Trophoblast cell (in vitro differentiated cells and primary cell): ENCODE data around the gene TMEM240.

Experiments used
- DNase-seq, 2 donors: peaks; one replicate each; pipeline ENCODE4 v3.0.0-alpha.2; 2016
- H2AFZ ChIP-seq: 2 replicates; pipeline ENCODE4 v1.6.1; 2013; ENCODE audit warnings: low read length, moderate library complexity, mild to moderate bottlenecking; ENCODE audit not compliant: insufficient read depth, poor library complexity
- H2AK5ac ChIP-seq: 2 replicates; pipeline ENCODE4 v1.6.1; 2013; ENCODE audit warnings: mild to moderate bottlenecking, low read length
- H2BK120ac ChIP-seq: 2 replicates; pipeline ENCODE4 v1.6.1; 2013; ENCODE audit warnings: low read length, mild to moderate bottlenecking, moderate library complexity; ENCODE audit not compliant: insufficient read depth, poor library complexity
- H2BK12ac ChIP-seq: 2 replicates; pipeline ENCODE4 v1.6.1; 2013; ENCODE audit warnings: mild to moderate bottlenecking, low read length, moderate library complexity
- H2BK5ac ChIP-seq: 2 replicates; pipeline ENCODE4 v1.6.1; 2013; ENCODE audit warnings: low read length, low read depth, moderate library complexity, mild to moderate bottlenecking; ENCODE audit not compliant: poor library complexity
- H3K14ac ChIP-seq: 2 replicates; pipeline ENCODE4 v1.6.1; 2013; ENCODE audit warnings: mild to moderate bottlenecking, low read length
- H3K18ac ChIP-seq: 2 replicates; pipeline ENCODE4 v1.6.1; 2013; ENCODE audit warnings: mild to moderate bottlenecking, low read length
- H3K23ac ChIP-seq: 2 replicates; pipeline ENCODE4 v1.6.1; 2013; ENCODE audit warnings: low read length
- H3K27ac ChIP-seq: 2 replicates; pipeline ENCODE4 v1.5.1; 2013; ENCODE audit warnings: low read depth, mild to moderate bottlenecking, inconsistent platforms, low read length, moderate library complexity
- H3K27me3 ChIP-seq: 2 replicates; pipeline ENCODE4 v1.6.1; 2013; ENCODE audit warnings: inconsistent platforms, mild to moderate bottlenecking, low read length, moderate library complexity; ENCODE audit not compliant: insufficient read depth
- H3K36me3 ChIP-seq, 2 experiments: 1 replicate in 1 of 2; 2 replicates in 1 of 2; pipeline ENCODE4 v1.6.1; 2013; ENCODE audit warnings: low read length in 2 of 2, mild to moderate bottlenecking in 2 of 2, moderate library complexity in 1 of 2; ENCODE audit not compliant: insufficient read depth in 2 of 2, control insufficient read depth in 1 of 2
- H3K4ac ChIP-seq: 2 replicates; pipeline ENCODE4 v1.6.1; 2013; ENCODE audit warnings: low read depth, mild to moderate bottlenecking, low read length, moderate library complexity
- H3K4me1 ChIP-seq, 2 experiments: 1 replicate in 1 of 2; 2 replicates in 1 of 2; pipeline ENCODE4 v1.6.1; 2013; ENCODE audit warnings: low read length in 2 of 2, mild to moderate bottlenecking in 2 of 2, moderate library complexity in 1 of 2; ENCODE audit not compliant: insufficient read depth in 2 of 2, control insufficient read depth in 1 of 2
- H3K4me2 ChIP-seq: 2 replicates; pipeline ENCODE4 v1.6.1; 2013; ENCODE audit warnings: inconsistent platforms, mild to moderate bottlenecking, low read length, moderate library complexity
- H3K4me3 ChIP-seq: 2 replicates; pipeline ENCODE4 v1.5.1; 2013; ENCODE audit warnings: mild to moderate bottlenecking, low read depth, low read length, inconsistent platforms
- H3K79me1 ChIP-seq: one replicate; pipeline ENCODE4 v1.6.1; 2013; ENCODE audit warnings: low read length
- H3K79me2 ChIP-seq: 2 replicates; pipeline ENCODE4 v1.6.1; 2013; ENCODE audit warnings: low read length, mild to moderate bottlenecking; ENCODE audit not compliant: control insufficient read depth, insufficient read depth, poor library complexity
- H3K9ac ChIP-seq: 2 replicates; pipeline ENCODE4 v1.6.1; 2013; ENCODE audit warnings: mild to moderate bottlenecking, low read length
- H3K9me3 ChIP-seq: 2 replicates; pipeline ENCODE4 v1.6.1; 2013; ENCODE audit warnings: low read depth, mild to moderate bottlenecking, control low read depth, inconsistent platforms, low read length; ENCODE audit not compliant: insufficient read depth
- H4K12ac ChIP-seq: 2 replicates; pipeline ENCODE4 v1.6.1; 2013; ENCODE audit warnings: low read depth, mild to moderate bottlenecking, low read length, moderate library complexity
- H4K8ac ChIP-seq: 2 replicates; pipeline ENCODE4 v1.6.1; 2013; ENCODE audit warnings: low read depth, mild to moderate bottlenecking, low read length, moderate library complexity
- H4K91ac ChIP-seq: one replicate; pipeline ENCODE4 v1.6.1; 2013; ENCODE audit warnings: low read depth, mild to moderate bottlenecking, low read length, moderate library complexity
- WGBS: extraction: QIAGEN DNeasy Blood & Tissue Kit; methylation state at CpG from one replicate; pipeline ENCODE4 v1.1.7; 2013; ENCODE audit warnings: missing lambda C conversion rate; ENCODE audit not compliant: insufficient read length, insufficient coverage; ENCODE audit errors: extremely low coverage; 5-methylcytosine and 5-hydroxymethylcytosine counted together

The TMEM240 gene

GRCh38 chr1:1552263-1552639, 11.8 kb upstream of the TMEM240 start:
- no peak overlapping the region for H3K14ac ChIP-seq
- H3K4ac ChIP-seq = no peak overlapping the region
- no peaks in the 10 kb centered on the region for H3K4me1 ChIP-seq
- no peak overlapping the region for H3K18ac ChIP-seq
- H3K4me2 ChIP-seq = no peak overlapping the region
- H3K79me2 ChIP-seq = no peaks in the 10 kb centered on the region
- H2BK12ac ChIP-seq = no peak overlapping the region
- H3K9ac ChIP-seq = no peak overlapping the region
- H3K27me3 ChIP-seq = no peaks in the 10 kb centered on the region
- no peak overlapping the region for H2AK5ac ChIP-seq
- H3K23ac ChIP-seq = no peak overlapping the region
- no peak overlapping the region for H2AFZ ChIP-seq
- DNase-seq = no peak
- no peak overlapping the region for H3K4me3 ChIP-seq
- H3K9me3 ChIP-seq = no peaks in the 10 kb centered on the region
- no peak overlapping the region for H2BK120ac ChIP-seq
- no peak overlapping the region for H4K12ac ChIP-seq
- no peak overlapping the region for H4K91ac ChIP-seq
- no peak overlapping the region for H2BK5ac ChIP-seq
- no peak overlapping the region for H4K8ac ChIP-seq
- H3K27ac ChIP-seq = no peak overlapping the region
- H3K36me3 ChIP-seq = peaks cover 25 to 30% of the 10 kb centered on the region in 2 experiments
- WGBS = no CpG with 5 or more reads among the region's 10 CpGs
- no peaks in the 10 kb centered on the region for H3K79me1 ChIP-seq

GRCh38 chr1:1551524-1552262, 11.3 kb upstream of the TMEM240 start:
- H3K9ac ChIP-seq = no peak overlapping the region
- H2BK5ac ChIP-seq = no peak overlapping the region
- no peaks in the 10 kb centered on the region for H3K79me2 ChIP-seq
- no peaks in the 10 kb centered on the region for H3K4me1 ChIP-seq
- no peak overlapping the region for H2AK5ac ChIP-seq
- no peaks in the 10 kb centered on the region for H3K27me3 ChIP-seq
- H2BK12ac ChIP-seq = no peak overlapping the region
- H3K4me3 ChIP-seq = no peak overlapping the region
- no peak overlapping the region for H4K12ac ChIP-seq
- no peak overlapping the region for H3K4ac ChIP-seq
- no peaks in the 10 kb centered on the region for H3K79me1 ChIP-seq
- peaks cover 28 to 32% of the 10 kb centered on the region in 2 experiments for H3K36me3 ChIP-seq
- H4K8ac ChIP-seq = no peak overlapping the region
- H3K27ac ChIP-seq = no peak overlapping the region
- H2BK120ac ChIP-seq = no peak overlapping the region
- no peak overlapping the region for H2AFZ ChIP-seq
- no peaks in the 10 kb centered on the region for H3K9me3 ChIP-seq
- H3K18ac ChIP-seq = no peak overlapping the region
- no peak overlapping the region for H3K23ac ChIP-seq
- H3K14ac ChIP-seq = no peak overlapping the region
- no CpG with 5 or more reads among the region's 33 CpGs for WGBS
- no peak overlapping the region for H3K4me2 ChIP-seq
- H4K91ac ChIP-seq = no peak overlapping the region
- no peak for DNase-seq

- no peaks in the 10 kb centered on the region for H3K27me3 ChIP-seq
- no peak for DNase-seq
- H3K36me3 ChIP-seq = peaks cover 30 to 35% of the 10 kb centered on the region in 2 experiments
- peak overlapping the region; percentile 16 for H4K12ac ChIP-seq
- no peaks in the 10 kb centered on the region for H3K9me3 ChIP-seq
- H2BK5ac ChIP-seq = no peak overlapping the region
- H4K8ac ChIP-seq = no peak overlapping the region
- no peaks in the 10 kb centered on the region for H3K79me1 ChIP-seq
- H3K4me3 ChIP-seq = no peak overlapping the region
- no peak overlapping the region for H3K4me2 ChIP-seq
- peak overlapping the region; percentile 30 for H3K18ac ChIP-seq
- no peaks in the 10 kb centered on the region for H3K4me1 ChIP-seq
- no peak overlapping the region for H2AK5ac ChIP-seq
- H2BK12ac ChIP-seq = no peak overlapping the region
- no peak overlapping the region for H3K27ac ChIP-seq
- no peak overlapping the region for H3K4ac ChIP-seq
- H3K14ac ChIP-seq = no peak overlapping the region
- no peak overlapping the region for H2BK120ac ChIP-seq
- WGBS = no CpG with 5 or more reads among the region's 15 CpGs
- H3K79me2 ChIP-seq = no peaks in the 10 kb centered on the region
- H2AFZ ChIP-seq = no peak overlapping the region
- no peak overlapping the region for H3K9ac ChIP-seq
- no peak overlapping the region for H3K23ac ChIP-seq
- no peak overlapping the region for H4K91ac ChIP-seq
Measured at GRCh38 chr1:1550591-1551432, 10.4 kb upstream of the TMEM240 start.

GRCh38 chr1:1550087-1550486, 9.7 kb upstream of the TMEM240 start:
- H3K27ac ChIP-seq = no peak overlapping the region
- H3K36me3 ChIP-seq = peaks cover 27 to 34% of the 10 kb centered on the region in 2 experiments
- no peak overlapping the region for H2AK5ac ChIP-seq
- no CpG with 5 or more reads among the region's 7 CpGs for WGBS
- H3K27me3 ChIP-seq = no peaks in the 10 kb centered on the region
- H4K8ac ChIP-seq = no peak overlapping the region
- H4K91ac ChIP-seq = no peak overlapping the region
- H3K23ac ChIP-seq = no peak overlapping the region
- H2BK12ac ChIP-seq = no peak overlapping the region
- H3K79me1 ChIP-seq = no peaks in the 10 kb centered on the region
- DNase-seq = no peak
- no peak overlapping the region for H3K4me3 ChIP-seq
- no peaks in the 10 kb centered on the region for H3K4me1 ChIP-seq
- H3K18ac ChIP-seq = no peak overlapping the region
- no peak overlapping the region for H3K9ac ChIP-seq
- H3K79me2 ChIP-seq = no peaks in the 10 kb centered on the region
- H2BK5ac ChIP-seq = no peak overlapping the region
- no peak overlapping the region for H3K4ac ChIP-seq
- H3K9me3 ChIP-seq = no peaks in the 10 kb centered on the region
- H4K12ac ChIP-seq = no peak overlapping the region
- no peak overlapping the region for H2AFZ ChIP-seq
- no peak overlapping the region for H3K4me2 ChIP-seq
- H3K14ac ChIP-seq = no peak overlapping the region
- no peak overlapping the region for H2BK120ac ChIP-seq
